Left renal cortex interstitium (tissue), 4 donors: ENCODE data around the gene AKAP9. TPM values are rescaled to one million over a fixed set of nuclear protein-coding genes. Genes with fewer than 3 reads are reported as not detected.
"Not testable (repeated sequence)": the region's sequence is repeated elsewhere in the genome, so short reads cannot be mapped to it uniquely, and the experiment has no call there.

Experiments used
- DNase-seq, 4 donors: peaks; one replicate each; pipeline ENCODE4 v3.0.0-alpha.2; 2013; ENCODE audit warnings: low read depth in 4 of 4, low spot score in 2 of 4, missing footprints in 1 of 4
- polyA plus RNA-seq, 4 donors: library from polyadenylated mRNA; unstranded; fragments of 120-200 nt; gene quantifications; one replicate each; pipeline ENCODE4 v1.2.1, GENCODE V29; 2013; ENCODE audit not compliant: insufficient read length in 4 of 4

Gene AKAP9
- polyA plus RNA-seq, 4 donors, result 71.6 to 109 (median 84.1) TPM

DNA sequence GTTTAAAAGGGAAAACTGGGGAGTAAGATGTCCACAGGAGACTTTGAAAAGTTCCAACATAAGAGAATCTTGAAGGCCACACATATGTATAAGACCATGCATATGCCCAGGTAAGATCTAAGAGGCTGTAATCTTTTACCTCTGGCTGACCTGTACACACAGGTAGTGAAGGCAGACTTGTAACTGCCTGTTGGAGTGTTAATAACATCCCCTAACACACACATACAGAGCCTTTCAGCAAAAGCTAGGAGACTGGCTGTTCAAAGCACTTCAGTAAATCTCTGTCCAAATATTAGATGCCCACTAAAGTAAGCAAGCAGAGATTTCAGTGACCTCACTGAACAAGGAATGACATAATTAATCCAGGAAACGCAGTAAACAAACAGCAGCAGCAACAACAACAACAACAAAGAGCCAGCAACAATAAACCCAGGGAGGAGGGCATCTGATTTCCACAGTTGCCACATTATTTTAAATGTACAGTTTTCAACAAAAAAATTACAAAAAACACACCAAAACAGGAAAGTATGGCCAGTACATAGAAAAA is 178.6 kb downstream of the AKAP9 start:
- DNase-seq, result no peak

GRCh38 chr7:92121681-92122080 is 181.0 kb downstream of the AKAP9 start:
- no peak for DNase-seq

DNA sequence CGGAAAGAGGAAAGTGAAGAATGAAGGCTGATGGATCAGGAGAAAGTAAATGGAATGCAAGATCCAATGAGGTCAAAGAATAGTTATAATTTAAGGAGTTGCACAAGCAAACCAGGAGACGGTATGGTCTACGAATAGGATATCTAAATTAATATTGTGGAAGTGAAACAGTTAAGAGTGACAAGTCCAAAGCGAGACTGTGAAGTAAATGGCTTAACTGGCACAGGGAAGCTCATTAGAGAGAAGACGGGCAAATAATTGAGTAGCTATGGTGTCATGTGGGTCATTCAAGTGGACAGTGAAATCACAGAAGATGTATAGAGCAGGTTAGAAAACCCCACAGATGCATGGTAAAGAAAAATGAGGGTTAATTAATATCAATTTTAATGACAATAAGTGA is 190.4 kb downstream of the AKAP9 start:
- DNase-seq, result no peak

GRCh38 chr7:92131764-92132330 is 191.2 kb downstream of the AKAP9 start:
- DNase-seq, result no peak

DNA sequence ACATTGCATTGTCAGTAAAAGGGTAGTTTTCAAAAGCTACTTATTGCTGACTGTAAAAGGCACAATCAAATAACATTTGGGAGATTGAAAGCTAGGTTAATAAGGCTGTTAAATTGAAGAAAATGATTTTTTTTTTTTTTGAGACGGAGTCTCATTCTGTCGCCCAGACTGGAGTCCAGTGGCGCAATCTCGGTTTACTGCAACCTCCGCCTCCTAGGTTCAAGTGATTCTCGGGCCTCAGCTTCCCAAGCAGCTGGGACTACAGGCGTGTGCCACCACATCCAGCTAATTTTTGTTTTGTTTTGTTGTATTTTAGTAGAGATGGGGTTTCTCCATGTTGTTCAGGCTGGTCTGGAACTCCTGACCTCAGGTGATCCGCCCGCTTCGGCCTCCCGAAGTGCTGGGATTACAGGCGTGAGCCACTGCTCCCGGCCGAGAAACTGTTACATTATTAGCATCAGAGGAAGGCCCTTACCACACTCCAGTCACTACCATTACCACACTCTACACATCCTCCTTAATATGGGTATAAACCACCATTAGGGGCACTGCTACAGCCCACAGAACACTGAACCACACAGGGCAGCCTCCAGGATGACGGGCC is 192.6 kb downstream of the AKAP9 start:
- DNase-seq, result no peak

- DNase-seq, result peak in 3 of 4 donors; percentile 59 to 71 (median 68)
These were observed 193.1 kb downstream of the AKAP9 start for GRCh38 chr7:92133737-92134270.

GRCh38 chr7:92134271-92135051 is 193.8 kb downstream of the AKAP9 start, which contains the start of gene CYP51A1:
CYP51A1 (minus strand) TSS chr7:92134477; CDS start chr7:92134364, 113 bp downstream.
- peak; percentile 93 to 98 (median 96) for DNase-seq

- peak; percentile 20 to 82 (median 43) for DNase-seq
These were observed 194.6 kb downstream of the AKAP9 start for GRCh38 chr7:92135052-92135889.

DNA sequence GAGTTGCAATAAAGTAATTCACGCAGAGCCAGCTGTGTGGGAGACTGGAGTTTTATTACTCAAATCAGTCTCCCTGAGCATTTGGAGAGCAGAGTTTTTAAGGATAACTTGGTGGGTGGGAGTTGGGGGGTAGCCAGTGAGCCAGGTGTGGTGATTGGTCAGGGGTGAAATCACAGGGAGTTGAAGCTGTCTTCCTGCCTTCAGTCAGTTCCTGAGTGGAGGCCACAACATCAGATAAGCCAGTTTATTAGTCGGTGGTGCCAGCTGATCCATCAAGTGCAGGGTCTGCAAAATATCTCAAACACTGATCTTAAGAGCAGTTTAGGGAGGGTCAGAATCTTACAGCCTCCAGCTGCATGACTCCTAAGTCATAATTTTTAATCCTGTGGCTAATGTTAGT is 196.9 kb downstream of the AKAP9 start:
- DNase-seq, result peak in 3 of 4 donors; percentile 52 to 76 (median 76)

DNA sequence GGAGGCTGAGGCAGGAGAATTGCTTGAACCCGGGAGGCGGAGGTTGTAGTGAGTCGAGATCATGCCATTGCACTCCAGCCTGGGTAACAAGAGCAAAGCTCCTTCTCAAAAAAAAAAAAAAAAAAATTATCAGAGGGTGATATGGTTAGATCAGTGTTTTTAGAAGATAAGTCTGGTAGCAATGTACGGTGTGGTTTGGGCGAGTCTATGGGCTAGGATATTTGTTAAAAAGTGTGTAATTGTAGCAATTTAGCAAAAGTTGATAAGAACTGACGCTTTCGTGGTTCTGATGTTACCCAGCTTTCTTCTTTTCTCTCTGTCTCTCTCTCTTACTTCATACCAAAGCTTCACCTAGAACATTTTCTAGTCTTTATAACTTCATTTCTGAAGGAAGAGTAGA is 200.5 kb downstream of the AKAP9 start:
- DNase-seq, result no peak

GRCh38 chr7:92142791-92143190 is 202.1 kb downstream of the AKAP9 start:
- not testable (repeated sequence) for DNase-seq

GRCh38 chr7:92143192-92143880 is 202.7 kb downstream of the AKAP9 start:
- not testable (repeated sequence) for DNase-seq

DNA sequence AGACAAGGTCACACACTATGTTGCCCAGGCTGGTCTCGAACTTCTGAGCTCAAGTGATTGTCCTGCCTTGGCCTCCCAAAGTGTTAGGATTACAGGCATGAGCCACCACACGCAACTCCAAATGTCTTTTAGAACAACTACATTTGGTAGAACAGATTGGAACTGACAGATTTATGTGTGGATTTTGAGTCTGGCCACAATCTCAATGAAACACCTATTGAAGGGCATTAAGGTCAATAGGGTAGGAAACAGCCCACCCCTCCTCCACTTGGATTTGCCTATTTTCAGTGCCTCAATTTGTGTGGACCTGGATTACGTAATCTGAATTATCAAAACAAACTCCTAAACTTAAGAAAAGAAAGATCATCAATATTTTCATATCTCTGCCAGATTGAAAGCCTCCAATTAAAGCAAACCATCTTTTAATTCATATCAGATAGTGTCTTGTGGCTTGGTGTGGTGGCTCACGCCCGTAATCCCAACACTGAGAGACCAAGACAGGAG is 209.1 kb downstream of the AKAP9 start:
- no peak for DNase-seq

DNA sequence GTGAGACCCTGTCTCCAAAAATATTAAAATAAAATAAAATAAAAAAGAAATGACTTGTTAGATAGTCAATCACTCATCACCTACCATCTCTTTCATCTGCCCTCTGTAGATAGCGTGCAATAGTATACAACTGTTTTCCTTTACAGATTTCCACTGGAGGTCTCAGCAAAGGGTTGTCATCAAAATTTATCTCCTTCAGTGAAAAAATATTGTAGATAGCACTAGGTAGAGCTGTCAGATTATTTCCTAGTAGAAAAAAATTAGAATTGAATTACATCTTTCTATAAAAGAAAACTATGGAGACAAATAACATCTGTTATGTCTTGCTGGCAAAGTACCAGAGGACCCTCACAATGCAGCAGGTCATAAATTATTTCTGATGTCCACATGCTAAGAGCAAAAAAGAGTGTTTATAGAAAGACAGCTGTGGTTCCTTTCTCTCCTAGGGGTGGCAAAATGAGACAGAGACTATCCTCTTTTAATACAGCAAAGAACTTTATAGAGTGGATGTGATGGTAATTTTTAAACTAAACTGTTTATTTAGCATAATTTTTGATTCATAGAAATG is 209.9 kb downstream of the AKAP9 start:
- no peak for DNase-seq

- DNase-seq, result no peak
These were observed 214.6 kb downstream of the AKAP9 start for GRCh38 chr7:92155108-92155739.

- DNase-seq, result no peak
These were observed 216.3 kb downstream of the AKAP9 start for GRCh38 chr7:92156990-92157389.

DNA sequence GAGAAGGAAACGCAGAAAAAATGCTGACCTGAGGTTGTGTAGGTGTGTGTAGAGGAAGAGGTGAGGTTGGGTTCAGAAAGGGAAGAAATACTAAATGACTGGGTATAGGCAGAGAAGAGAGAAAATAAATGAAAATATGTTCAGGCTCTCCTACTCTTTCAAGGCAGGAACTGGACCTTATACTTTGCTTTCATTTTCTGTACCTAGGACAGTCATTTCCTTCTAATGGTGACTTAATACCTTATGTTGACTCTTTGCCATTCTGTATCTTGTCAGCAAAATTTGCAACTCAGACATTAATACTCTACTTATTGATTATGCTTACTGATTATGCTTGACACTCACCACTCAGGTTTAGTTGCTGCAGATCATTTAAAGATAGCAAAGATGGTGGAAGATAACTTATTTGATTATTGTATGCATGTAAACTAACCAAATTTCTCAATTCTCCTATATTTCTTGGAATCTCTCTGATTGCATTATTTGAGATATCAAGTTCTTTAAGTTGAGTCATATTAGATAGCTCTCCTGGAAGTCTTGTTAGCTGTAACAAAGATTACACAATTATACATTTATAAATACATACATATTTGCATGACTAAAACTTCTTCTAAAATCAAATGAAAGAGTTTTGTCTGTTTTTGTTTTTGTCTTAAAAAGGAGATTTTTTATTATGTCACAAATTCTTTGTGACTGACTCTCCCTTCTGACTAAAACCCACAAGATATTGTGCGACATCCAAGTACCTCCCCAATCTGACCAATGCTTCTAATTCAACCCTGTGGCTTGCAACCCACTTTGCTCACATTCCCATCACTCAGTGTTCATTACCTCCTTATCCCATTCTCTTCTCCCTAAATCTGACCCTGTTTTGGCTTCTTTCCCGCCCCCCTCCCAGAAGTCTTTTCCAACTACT is 218.3 kb downstream of the AKAP9 start:
- DNase-seq, result no peak
